HG03159 (cell line): Measurements from ENCODE around the gene KAZN.
"Not testable (repeated sequence)": the region's sequence is repeated elsewhere in the genome, so short reads cannot be mapped to it uniquely, and the experiment has no call there.

Experiments
- ATAC-seq: cut with Tn5 transposase; IDR thresholded peaks from one replicate; pipeline ENCODE4 v1.9.1; 2021; ENCODE audit warnings: mild to moderate bottlenecking, moderate library complexity; ENCODE audit not compliant: unreplicated experiment

The KAZN gene

GRCh38 chr1:14598498-14599182, at the start of gene KAZN:
Gene KAZN, plus strand, starts transcription at chr1:14598685.
- no peak for ATAC-seq

GRCh38 chr1:14549897-14550620, 48.4 kb upstream of the KAZN start:
- no peak for ATAC-seq

- no peak for ATAC-seq
These were observed 47.1 kb upstream of the KAZN start for GRCh38 chr1:14551386-14551785.

GRCh38 chr1:14552246-14552965, 46.1 kb upstream of the KAZN start:
- ATAC-seq: no peak

- ATAC-seq: no peak
These were observed 44.8 kb upstream of the KAZN start for GRCh38 chr1:14553711-14554110.

- ATAC-seq: no peak
These were observed 43.4 kb upstream of the KAZN start for GRCh38 chr1:14555091-14555490.

- no peak for ATAC-seq
These were observed 37.3 kb upstream of the KAZN start for GRCh38 chr1:14561014-14561693.

GRCh38 chr1:14565090-14565489, 33.4 kb upstream of the KAZN start:
- no peak for ATAC-seq

GRCh38 chr1:14567056-14567455, 31.4 kb upstream of the KAZN start:
- no peak for ATAC-seq

- ATAC-seq: no peak
These were observed 30.6 kb upstream of the KAZN start for GRCh38 chr1:14567903-14568302.

GRCh38 chr1:14568716-14569355, 29.6 kb upstream of the KAZN start:
- no peak for ATAC-seq

- no peak for ATAC-seq
These were observed 28.0 kb upstream of the KAZN start for GRCh38 chr1:14570514-14570913.

- ATAC-seq: no peak
These were observed 26.4 kb upstream of the KAZN start for GRCh38 chr1:14571810-14572767.

GRCh38 chr1:14572861-14573260, 25.6 kb upstream of the KAZN start:
- ATAC-seq: no peak

GRCh38 chr1:14576155-14576554, 22.3 kb upstream of the KAZN start:
- no peak for ATAC-seq

GRCh38 chr1:14577261-14577660, 21.2 kb upstream of the KAZN start:
- no peak for ATAC-seq

GRCh38 chr1:14578156-14578555, 20.3 kb upstream of the KAZN start:
- no peak for ATAC-seq

GRCh38 chr1:14580295-14580694, 18.2 kb upstream of the KAZN start:
- ATAC-seq: not testable (repeated sequence)

- ATAC-seq: no peak
These were observed 17.5 kb upstream of the KAZN start for GRCh38 chr1:14580986-14581385.

GRCh38 chr1:14583788-14584187, 14.7 kb upstream of the KAZN start:
- no peak for ATAC-seq
